ENCODE data around the gene MARK1. TPM values are rescaled to one million over a fixed set of nuclear protein-coding genes. Genes with fewer than 3 reads are reported as not detected.

MARK1 gene
- total RNA-seq, 1 experiment from 2014 or later: 17.8 TPM

- no peaks in the 10 kb centered on the region for H3K9me3 ChIP-seq (ENCODE audit: control insufficient read depth, low read depth, low read length)
- H2AFZ ChIP-seq (ENCODE audit: low read length): no peak overlapping the region
- no peaks in the 10 kb centered on the region for H3K9me3 Mint-ChIP-seq
- DNase-seq: no peak
- H3K4me3 Mint-ChIP-seq: no peak overlapping the region
- no peak overlapping the region for H3K23ac ChIP-seq (ENCODE audit: insufficient read length, low read depth, low read length)
- H2BK15ac ChIP-seq (ENCODE audit: low read depth, low read length): no peak overlapping the region
- no peak overlapping the region for H4K91ac ChIP-seq (ENCODE audit: insufficient read length, low read depth, low read length)
- H3K79me2 ChIP-seq (ENCODE audit: insufficient read depth, low read length): no peaks in the 10 kb centered on the region
- H3K4me1 Mint-ChIP-seq: peaks cover 21 to 22% of the 10 kb centered on the region in 2 experiments
- no peak overlapping the region for H3K56ac ChIP-seq (ENCODE audit: insufficient read length, low read depth, low read length)
- no peaks in the 10 kb centered on the region for H3K79me1 ChIP-seq (ENCODE audit: insufficient read depth, low read depth, low read length, poor library complexity, severe bottlenecking)
- H2BK20ac ChIP-seq (ENCODE audit: low read depth, low read length, poor library complexity, severe bottlenecking): no peak overlapping the region
- H3K27ac ChIP-seq (ENCODE audit: insufficient read length, low read depth, low read length): no peak overlapping the region
- no peak overlapping the region for H3K9ac ChIP-seq (ENCODE audit: extremely low read depth, insufficient read length, low read length)
- H2BK12ac ChIP-seq (ENCODE audit: insufficient read length, low read depth, low read length): no peak overlapping the region
- TF ChIP-seq CTCF (conservative IDR thresholded peaks at IDR 0.05): no peak
- no peak overlapping the region for H2BK120ac ChIP-seq (ENCODE audit: low read depth, low read length, poor library complexity, severe bottlenecking)
- no peak overlapping the region for H2BK5ac ChIP-seq (ENCODE audit: insufficient read length, low read length)
- no peak overlapping the region for H3K14ac ChIP-seq (ENCODE audit: insufficient read depth, low read length)
- H3K27me3 ChIP-seq (ENCODE audit: insufficient read depth, low read length): no peaks in the 10 kb centered on the region
- peaks cover 3% of the 10 kb centered on the region; the same call in 1 of the 2 replicates for H3K4me1 ChIP-seq (ENCODE audit: insufficient read depth, low read length)
- no peak overlapping the region for H3K4me2 ChIP-seq (ENCODE audit: insufficient read depth, insufficient read length, low read length)
- H2AK5ac ChIP-seq (ENCODE audit: insufficient read length, low read length): no peak overlapping the region
- H4K20me1 ChIP-seq (ENCODE audit: control insufficient read depth, insufficient read depth, insufficient read length): no peaks in the 10 kb centered on the region
- H3K18ac ChIP-seq (ENCODE audit: insufficient read length, low read depth, low read length): no peak overlapping the region
- H3K27ac Mint-ChIP-seq: no peak overlapping the region
- no peaks in the 10 kb centered on the region for H3K23me2 ChIP-seq (ENCODE audit: insufficient read length, low read depth, low read length, poor library complexity, severe bottlenecking)
- no peaks in the 10 kb centered on the region; the same call in 1 of the 2 replicates for H3K27me3 Mint-ChIP-seq (ENCODE audit: low read depth)
- no peaks in the 10 kb centered on the region for H3K36me3 Mint-ChIP-seq (ENCODE audit: insufficient read depth in 1 of 3, low read depth in 3 of 3)
- no peak overlapping the region for H3K4ac ChIP-seq (ENCODE audit: low read depth, low read length)
- H4K8ac ChIP-seq (replicated peaks; ENCODE audit: insufficient read length, low read depth, low read length): no peak overlapping the region
- WGBS (ENCODE audit: extremely low coverage, insufficient read length, low lambda C conversion rate): no CpG with 5 or more reads among the region's 4 CpGs
- H4K5ac ChIP-seq (ENCODE audit: insufficient read length, low read depth, low read length): no peak overlapping the region
- no peak overlapping the region for H3T11ph ChIP-seq (ENCODE audit: low read length)
These were observed 14.1 kb upstream of the MARK1 start for GRCh38 chr1:220513834-220514233.
